OCI-LY7 (cell line): Measurements from ENCODE around the gene ELK4. TPM values are rescaled to one million over a fixed set of nuclear protein-coding genes. Genes with fewer than 3 reads are reported as not detected.
"Not testable (repeated sequence)": the region's sequence is repeated elsewhere in the genome, so short reads cannot be mapped to it uniquely, and the experiment has no call there.

Source experiments
- BruUV-seq: library from RNA; stranded (reverse); fragments of 400-500 nt; replicated peaks from 2 replicates; lab custom pipeline; 2021; lab: Mats Ljungman, UMichigan
- CTCF ChIA-PET: fragments of 300-600 bp; sonication (Branson Sonifier 250); formaldehyde crosslinking; loops from one replicate; lab custom pipeline; 2022; ENCODE audit warnings: antibody characterized with exemption; ENCODE audit not compliant: unreplicated experiment; lab: Charles Lee
- POLR2A ChIA-PET: fragments of 300-600 bp; sonication (Branson Sonifier 250); formaldehyde crosslinking; loops from one replicate; lab custom pipeline; 2022; ENCODE audit warnings: antibody characterized with exemption; lab: Charles Lee
- DNase-seq: peaks from one replicate; pipeline ENCODE4 v3.0.0-alpha.2; 2015; ENCODE audit warnings: low spot score
- H2AFZ ChIP-seq: fragments of 200-600 bp; sonication (generic), shearing (Covaris generic); 2 replicates; pipeline ENCODE4 v1.6.1; 2014; ENCODE audit warnings: mild to moderate bottlenecking, antibody characterized with exemption, low read length, moderate library complexity
- H3K27ac ChIP-seq: fragments of 200-600 bp; sonication (generic); 2 replicates; pipeline ENCODE4 v1.5.1; 2014; ENCODE audit warnings: mixed run types, low read depth, mild to moderate bottlenecking, moderate library complexity, low read length, inconsistent platforms; ENCODE audit not compliant: poor library complexity, severe bottlenecking
- H3K36me3 ChIP-seq: fragments of 200-600 bp; sonication (generic); 2 replicates; pipeline ENCODE4 v1.6.1; 2014; ENCODE audit warnings: mild to moderate bottlenecking, antibody characterized with exemption, low read length, moderate library complexity, mixed read lengths; ENCODE audit not compliant: insufficient read depth
- H3K4me1 ChIP-seq: fragments of 200-600 bp; sonication (generic); 2 replicates; pipeline ENCODE4 v1.5.1; 2014; ENCODE audit warnings: mild to moderate bottlenecking, low read length; ENCODE audit not compliant: insufficient read depth, poor library complexity, severe bottlenecking
- H3K4me2 ChIP-seq: fragments of 200-600 bp; sonication (generic); 2 replicates; pipeline ENCODE4 v1.6.1; 2014; ENCODE audit warnings: mild to moderate bottlenecking, low read length
- H3K4me3 ChIP-seq: fragments of 200-600 bp; sonication (generic); 2 replicates; pipeline ENCODE4 v1.5.1; 2014; ENCODE audit warnings: mild to moderate bottlenecking, low read depth, low read length; ENCODE audit not compliant: poor library complexity, severe bottlenecking
- H3K79me2 ChIP-seq: fragments of 200-600 bp; sonication (generic); 2 replicates; pipeline ENCODE4 v1.6.1; 2016; ENCODE audit warnings: low read depth, mild to moderate bottlenecking, low read length, moderate library complexity, mixed read lengths; ENCODE audit not compliant: insufficient read depth
- H3K9me2 ChIP-seq: fragments of 200-600 bp; sonication (generic); 2 replicates; pipeline ENCODE4 v1.6.1; 2016; ENCODE audit warnings: mild to moderate bottlenecking, low read length, mixed read lengths; ENCODE audit not compliant: insufficient read depth
- H3K9me3 ChIP-seq: fragments of 200-600 bp; sonication (generic); 2 replicates; pipeline ENCODE4 v1.6.1; 2014; ENCODE audit warnings: mild to moderate bottlenecking, mixed run types, low read length, mixed read lengths
- H4K20me1 ChIP-seq: fragments of 200-600 bp; sonication (generic); 2 replicates; pipeline ENCODE4 v1.6.1; 2014; ENCODE audit warnings: mild to moderate bottlenecking, antibody characterized with exemption, low read length, moderate library complexity, mixed read lengths; ENCODE audit not compliant: insufficient read depth
- EZH2phosphoT487 ChIP-seq: fragments of 200-600 bp; sonication (generic); IDR thresholded peaks from 2 replicates; pipeline ENCODE4 v1.6.1; 2018; ENCODE audit warnings: low read depth, borderline replicate concordance, mild to moderate bottlenecking, mixed run types, antibody characterized with exemption, low read length, moderate library complexity, mixed read lengths
- intact Hi-C: fragments of 100-400 bp; cut with micrococcal nuclease; formaldehyde crosslinking; loops from one replicate; pipeline ENCODE4 v1.10.0; 2022; ENCODE audit not compliant: unreplicated experiment
- total RNA-seq, 2 experiments: library from RNA; depleted of rRNA in 1 of 2; stranded (reverse); fragments of >200 nt in 1 of 2; shearing (Covaris generic) in 1 of 2; gene quantifications; 2 replicates each; pipeline ENCODE4 v1.2.3, GENCODE V29; 2014 to 2022
- TF ChIP-seq, protein P1 (sequence below): fragments of 200-600 bp; sonication (generic); conservative IDR thresholded peaks from 2 replicates; pipeline ENCODE4 v1.5.1; 2014; ENCODE audit warnings: mild to moderate bottlenecking, antibody characterized with exemption, low read length, moderate library complexity, mixed read lengths

ELK4 gene
- total RNA-seq, 2 experiments from 2014 or later = 26.4 to 88.3 TPM

DNA sequence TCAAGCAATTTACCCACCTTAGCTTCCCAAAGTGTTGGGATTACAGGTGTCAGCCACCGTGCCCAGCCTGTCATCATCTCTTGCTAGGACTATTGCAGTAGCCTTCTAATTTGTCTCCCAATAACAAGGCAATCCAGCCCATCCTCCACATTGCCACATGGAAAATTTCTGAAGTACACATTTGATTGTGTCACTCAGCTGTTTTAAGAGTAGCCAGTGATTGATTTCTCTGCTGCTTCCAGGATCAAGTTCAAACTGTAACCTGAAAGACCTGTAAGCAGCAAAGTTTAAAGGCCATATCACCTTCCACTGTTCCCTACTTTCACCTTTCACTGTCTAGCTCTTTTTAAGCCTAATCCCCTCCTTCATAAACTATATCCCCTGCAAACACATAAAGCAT is 7.8 kb upstream of the ELK4 start:
- H2AFZ ChIP-seq = no peak overlapping the region

DNA sequence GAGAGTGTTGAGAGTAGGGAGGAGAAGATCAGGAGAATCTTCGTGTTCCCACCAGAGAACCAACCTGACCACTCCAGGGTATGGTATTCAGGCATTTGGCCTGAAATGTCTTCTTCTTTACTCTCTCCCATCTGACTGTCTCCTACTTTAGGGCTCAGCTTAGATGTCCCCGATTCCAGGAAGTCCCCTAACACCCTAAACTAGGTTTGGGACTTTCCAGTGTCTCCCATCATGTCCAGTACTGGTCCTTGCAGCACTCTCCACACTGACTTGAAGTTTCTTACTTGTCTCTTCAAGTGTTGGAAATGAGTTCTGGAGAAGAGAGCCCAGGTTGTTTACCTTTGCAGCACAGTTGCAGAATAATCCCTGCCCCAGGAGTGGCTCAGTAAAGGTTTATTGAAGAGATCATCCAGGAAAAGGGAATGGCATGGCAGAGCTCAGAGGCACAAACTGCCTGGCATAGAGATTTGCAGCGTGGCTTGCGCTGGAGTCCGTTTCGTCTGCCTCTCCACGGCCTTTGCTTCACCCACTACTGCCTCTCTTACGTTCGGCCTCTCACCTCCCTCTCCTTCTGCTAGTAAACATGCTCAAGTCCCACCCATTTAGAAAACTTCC is 6.2 kb upstream of the ELK4 start:
- intact Hi-C loops = no loop called here
- DNase-seq = no peak
- Histone ChIP-seq H3K9me2 (no peaks in the 10 kb centered on the region), H3K79me2 (no peaks in the 10 kb centered on the region), H3K4me3 (no peak overlapping the region), H3K9me3 (no peaks in the 10 kb centered on the region), H3K4me1 (peaks cover under 1% of the 10 kb centered on the region), H3K4me2 (no peak overlapping the region), H4K20me1 (no peaks in the 10 kb centered on the region), H3K27ac (no peak overlapping the region), H3K36me3 (no peaks in the 10 kb centered on the region), H2AFZ (no peak overlapping the region)
- TF ChIP-seq EZH2phosphoT487 = no peak
- TF ChIP-seq, protein P1, sequence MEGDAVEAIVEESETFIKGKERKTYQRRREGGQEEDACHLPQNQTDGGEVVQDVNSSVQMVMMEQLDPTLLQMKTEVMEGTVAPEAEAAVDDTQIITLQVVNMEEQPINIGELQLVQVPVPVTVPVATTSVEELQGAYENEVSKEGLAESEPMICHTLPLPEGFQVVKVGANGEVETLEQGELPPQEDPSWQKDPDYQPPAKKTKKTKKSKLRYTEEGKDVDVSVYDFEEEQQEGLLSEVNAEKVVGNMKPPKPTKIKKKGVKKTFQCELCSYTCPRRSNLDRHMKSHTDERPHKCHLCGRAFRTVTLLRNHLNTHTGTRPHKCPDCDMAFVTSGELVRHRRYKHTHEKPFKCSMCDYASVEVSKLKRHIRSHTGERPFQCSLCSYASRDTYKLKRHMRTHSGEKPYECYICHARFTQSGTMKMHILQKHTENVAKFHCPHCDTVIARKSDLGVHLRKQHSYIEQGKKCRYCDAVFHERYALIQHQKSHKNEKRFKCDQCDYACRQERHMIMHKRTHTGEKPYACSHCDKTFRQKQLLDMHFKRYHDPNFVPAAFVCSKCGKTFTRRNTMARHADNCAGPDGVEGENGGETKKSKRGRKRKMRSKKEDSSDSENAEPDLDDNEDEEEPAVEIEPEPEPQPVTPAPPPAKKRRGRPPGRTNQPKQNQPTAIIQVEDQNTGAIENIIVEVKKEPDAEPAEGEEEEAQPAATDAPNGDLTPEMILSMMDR = no peak
- BruUV-seq = no TSS peak
- POLR2A ChIA-PET = no interaction called here
- CTCF ChIA-PET = no interaction called here

More for the DNA sequence above, 7.8 kb upstream of the ELK4 start:
- Histone ChIP-seq H3K9me3 (no peaks in the 10 kb centered on the region), H3K4me2 (no peak overlapping the region), H3K27ac (no peak overlapping the region), H3K4me3 (no peak overlapping the region), H3K79me2 (no peaks in the 10 kb centered on the region), H3K36me3 (no peaks in the 10 kb centered on the region), H3K4me1 (no peaks in the 10 kb centered on the region), H3K9me2 (no peaks in the 10 kb centered on the region), H4K20me1 (no peaks in the 10 kb centered on the region)
- intact Hi-C loops = no loop called here
- CTCF ChIA-PET = interaction anchor here (0.7 to 1.5 kb wide), 3 partner anchors 51 to 116 kb away, joined by 3 to 6 read pairs (median 4); no protein-coding TSS in a partner anchor
- no peak for TF ChIP-seq EZH2phosphoT487
- TF ChIP-seq, protein P1 = no peak
- DNase-seq = no peak
- POLR2A ChIA-PET = interaction anchor here (1.2 to 1.9 kb wide), 2 partner anchors 10 to 48 kb away, joined by 4 to 5 read pairs; no protein-coding TSS in a partner anchor
- no TSS peak for BruUV-seq

DNA sequence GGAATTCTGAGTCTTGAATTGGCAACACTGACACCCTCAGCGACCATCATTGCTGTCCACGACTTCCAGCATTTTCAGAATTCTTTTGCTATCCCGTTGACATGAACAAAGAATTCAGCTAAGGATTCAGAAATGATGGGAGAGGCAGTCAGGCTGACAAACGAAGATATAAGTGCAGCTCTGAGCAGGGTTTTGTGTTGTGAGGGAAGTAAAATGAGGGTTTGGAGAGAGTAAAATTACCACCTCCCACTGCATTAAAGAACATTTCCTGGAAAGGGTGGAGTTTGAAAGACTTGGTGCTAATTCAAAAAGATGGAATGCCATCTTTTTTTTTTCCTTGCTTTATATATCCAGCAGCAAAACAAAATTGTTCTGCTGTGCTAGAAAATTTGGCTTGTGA is 4.9 kb upstream of the ELK4 start:
- no peaks in the 10 kb centered on the region for H4K20me1 ChIP-seq
- no peak overlapping the region for H2AFZ ChIP-seq
- POLR2A ChIA-PET = interaction anchor here (0.7 to 2.5 kb wide), 5 partner anchors 13 to 192 kb away, joined by 3 to 6 read pairs (median 4); no protein-coding TSS in a partner anchor
- no peaks in the 10 kb centered on the region for H3K9me3 ChIP-seq
- H3K36me3 ChIP-seq = no peaks in the 10 kb centered on the region
- no peak overlapping the region for H3K4me2 ChIP-seq
- TF ChIP-seq, protein P1 = no peak
- TF ChIP-seq EZH2phosphoT487 = no peak
- intact Hi-C loops = no loop called here
- CTCF ChIA-PET = interaction anchor here (1.1 kb wide), 2 partner anchors 41 to 45 kb away, joined by 3 to 4 read pairs; no protein-coding TSS in a partner anchor
- H3K79me2 ChIP-seq = peaks cover 4% of the 10 kb centered on the region; the same call in 1 of the 2 replicates
- DNase-seq = no peak
- H3K27ac ChIP-seq = no peak overlapping the region
- BruUV-seq = no TSS peak
- no peak overlapping the region for H3K4me3 ChIP-seq
- peaks cover 9% of the 10 kb centered on the region for H3K4me1 ChIP-seq
- H3K9me2 ChIP-seq = no peaks in the 10 kb centered on the region

DNA sequence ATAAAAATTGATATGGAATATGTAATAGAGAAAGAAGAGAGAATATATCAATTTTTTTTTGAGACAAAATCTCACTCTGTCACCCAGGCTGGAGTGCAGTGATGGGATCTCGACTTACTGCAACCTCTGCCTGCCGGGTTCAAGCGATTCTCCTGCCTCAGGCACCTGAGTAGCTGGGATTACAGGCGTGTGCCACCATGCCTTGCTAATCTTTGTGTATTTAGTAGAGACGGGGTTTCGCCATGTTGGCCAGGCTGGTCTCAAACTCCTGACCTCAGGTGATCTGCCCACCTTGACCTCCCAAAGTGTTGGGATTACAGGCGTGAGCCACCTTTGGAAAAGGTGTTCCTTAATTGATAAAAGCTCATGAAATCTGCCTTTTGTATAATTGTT is 4.3 kb upstream of the ELK4 start:
- H3K36me3 ChIP-seq, BruUV-seq, H4K20me1 ChIP-seq, H3K9me2 ChIP-seq, intact Hi-C loops, H2AFZ ChIP-seq, H3K9me3 ChIP-seq, H3K27ac ChIP-seq, H3K79me2 ChIP-seq, H3K4me2 ChIP-seq, H3K4me3 ChIP-seq, DNase-seq, H3K4me1 ChIP-seq: not testable (repeated sequence)
- ChIA-PET CTCF (interaction anchor here (1.1 kb wide), 2 partner anchors 40 to 44 kb away, joined by 3 to 4 read pairs; no protein-coding TSS in a partner anchor), POLR2A (interaction anchor here (0.6 to 2.5 kb wide), 8 partner anchors 9 to 192 kb away, joined by 3 to 6 read pairs (median 4); no protein-coding TSS in a partner anchor)
